Right ventricle myocardium superior (tissue), 1 donor: ENCODE results near the gene MAP2K5. TPM values are rescaled to one million over a fixed set of nuclear protein-coding genes. Genes with fewer than 3 reads are reported as not detected.

Source experiments
- ATAC-seq: fragments of 200-7000 bp; cut with Tn5 transposase; one replicate; pipeline ENCODE4 v1.9.1; 2020; ENCODE audit warnings: mild to moderate bottlenecking; ENCODE audit not compliant: poor library complexity
- DNase-seq: peaks from one replicate; pipeline ENCODE4 v3.0.0-alpha.2; 2020
- intact Hi-C: fragments of 100-400 bp; cut with DNase I; formaldehyde crosslinking; loops from one replicate; pipeline ENCODE4 v1.11.2; 2022
- total RNA-seq: library from RNA; stranded (reverse); fragmentation: NEBNext Ultra II Directional; extraction: Animal tissue kit (Norgen Biotek cat#: 25700); gene quantifications from one replicate; pipeline ENCODE4 v1.2.1, GENCODE V29; 2021
- donor health status: DM: no; HTN: yes; CAD: no; lungs with severe emphysema.

The MAP2K5 gene
- total RNA-seq, 1 donor from 2014 or later: 18.8 TPM

GRCh38 chr15:67691450-67691849 lies 148.9 kb downstream of the MAP2K5 start:
- DNase-seq: no peak
- intact Hi-C loops: no loop called here
- no peak for ATAC-seq

GRCh38 chr15:67692573-67692972 lies 150.1 kb downstream of the MAP2K5 start:
- intact Hi-C loops: no loop called here

GRCh38 chr15:67696087-67696486 lies 153.6 kb downstream of the MAP2K5 start:
- DNase-seq (no peak), ATAC-seq (no peak)
- intact Hi-C loops: no loop called here

More at GRCh38 chr15:67692573-67692972, 150.1 kb downstream of the MAP2K5 start:
- ATAC-seq (no peak), DNase-seq (no peak)

GRCh38 chr15:67700023-67700422 lies 157.5 kb downstream of the MAP2K5 start:
- DNase-seq (no peak), ATAC-seq (no peak)
- intact Hi-C loops: no loop called here

- no peak for ATAC-seq
- intact Hi-C loops: no loop called here
- no peak for DNase-seq
Measured at GRCh38 chr15:67701669-67702068, 159.2 kb downstream of the MAP2K5 start.

GRCh38 chr15:67707520-67708283 lies 165.2 kb downstream of the MAP2K5 start:
- intact Hi-C loops: no loop called here
- ATAC-seq (no peak), DNase-seq (no peak)

- ATAC-seq: no peak
- DNase-seq: no peak
- intact Hi-C loops: no loop called here
Measured at GRCh38 chr15:67708500-67708899, 166.0 kb downstream of the MAP2K5 start.

GRCh38 chr15:67715170-67715569 lies 172.7 kb downstream of the MAP2K5 start:
- no peak for DNase-seq
- ATAC-seq: no peak
- intact Hi-C loops: no loop called here

- DNase-seq (no peak), ATAC-seq (no peak)
- intact Hi-C loops: no loop called here
Measured at GRCh38 chr15:67716171-67716570, 173.7 kb downstream of the MAP2K5 start.

GRCh38 chr15:67717776-67718175 lies 175.3 kb downstream of the MAP2K5 start:
- DNase-seq: no peak
- intact Hi-C loops: no loop called here
- ATAC-seq: no peak

GRCh38 chr15:67719330-67719959 lies 176.9 kb downstream of the MAP2K5 start:
- no peak for DNase-seq
- intact Hi-C loops: no loop called here
- no peak for ATAC-seq

- no peak for ATAC-seq
- intact Hi-C loops: no loop called here
- no peak for DNase-seq
Measured at GRCh38 chr15:67720556-67721175, 178.2 kb downstream of the MAP2K5 start.

GRCh38 chr15:67722030-67722817 lies 179.7 kb downstream of the MAP2K5 start:
- DNase-seq: no peak
- ATAC-seq: no peak
- intact Hi-C loops: no loop called here

GRCh38 chr15:67723294-67724024 lies 181.0 kb downstream of the MAP2K5 start:
- intact Hi-C loops: no loop called here
- no peak for DNase-seq
- no peak for ATAC-seq

GRCh38 chr15:67724691-67725375 lies 182.3 kb downstream of the MAP2K5 start:
- DNase-seq (no peak), ATAC-seq (peak; percentile 59)
- intact Hi-C loops: no loop called here

- ATAC-seq: no peak
- no peak for DNase-seq
- intact Hi-C loops: no loop called here
Measured at GRCh38 chr15:67730135-67730534, 187.6 kb downstream of the MAP2K5 start.

- ATAC-seq (no peak), DNase-seq (no peak)
- intact Hi-C loops: no loop called here
Measured at GRCh38 chr15:67731112-67731721, 188.7 kb downstream of the MAP2K5 start.

GRCh38 chr15:67732164-67732563 lies 189.7 kb downstream of the MAP2K5 start:
- intact Hi-C loops: no loop called here
- ATAC-seq (no peak), DNase-seq (no peak)
